Heart left ventricle (tissue), 13 donors: ENCODE measurements around the gene ZNF287.

Source experiments
- POLR2A ChIP-seq, 2 donors: fragments of 450-650 bp; IDR thresholded peaks; one replicate each; pipeline ENCODE4 v1.6.1; 2017; ENCODE audit warnings: antibody characterized with exemption in 2 of 2, mild to moderate bottlenecking in 2 of 2, moderate library complexity in 2 of 2
- TF ChIP-seq, protein P1 (sequence below), 12 donors: fragments of 200-600 bp; sonication (generic) in 4 of 12; IDR thresholded peaks; one replicate each; pipeline versions ENCODE4 v1.5.0 to v1.8.0; 2018 to 2022; ENCODE audit warnings: antibody characterized with exemption in 12 of 12, mild to moderate bottlenecking in 5 of 12
- donor health status: ischemic (EF 13 %, LVEDD 7.1; RV severe dilation, severe dysfunction).
- donor health status: DM: no; HTN: yes; CAD: no.
- donor health status: DM: no; HTN: no; CAD: no.
- donor health status: ischemic (EF 25% LVEDD 6.9; RV normal size, moderate dysfunction).
- donor health status: ischemic (EF 25% LVEDD 5.7; RV mildly dilated, moderate dysfunction).
- donor health status: ischemic (EF 35%, LVEDD 5.7; RV mildly dilated, moderate dysfunction).
- donor health status: nonischemic (EF 11% LVEDD 7.7; RV severe dilation, severe dysfunction).
- donor health status: DM: yes; HTN: yes; CAD: no.
- donor health status: PGD.
- donor health status: ischemic (EF 29% LVEDD 5.4; RV normal size, mild dysfunction).
- donor health status: nonischemic (EF 23%, LVEDD 6.1; RV moderate dilation, normal function).

- TF ChIP-seq, protein P1, sequence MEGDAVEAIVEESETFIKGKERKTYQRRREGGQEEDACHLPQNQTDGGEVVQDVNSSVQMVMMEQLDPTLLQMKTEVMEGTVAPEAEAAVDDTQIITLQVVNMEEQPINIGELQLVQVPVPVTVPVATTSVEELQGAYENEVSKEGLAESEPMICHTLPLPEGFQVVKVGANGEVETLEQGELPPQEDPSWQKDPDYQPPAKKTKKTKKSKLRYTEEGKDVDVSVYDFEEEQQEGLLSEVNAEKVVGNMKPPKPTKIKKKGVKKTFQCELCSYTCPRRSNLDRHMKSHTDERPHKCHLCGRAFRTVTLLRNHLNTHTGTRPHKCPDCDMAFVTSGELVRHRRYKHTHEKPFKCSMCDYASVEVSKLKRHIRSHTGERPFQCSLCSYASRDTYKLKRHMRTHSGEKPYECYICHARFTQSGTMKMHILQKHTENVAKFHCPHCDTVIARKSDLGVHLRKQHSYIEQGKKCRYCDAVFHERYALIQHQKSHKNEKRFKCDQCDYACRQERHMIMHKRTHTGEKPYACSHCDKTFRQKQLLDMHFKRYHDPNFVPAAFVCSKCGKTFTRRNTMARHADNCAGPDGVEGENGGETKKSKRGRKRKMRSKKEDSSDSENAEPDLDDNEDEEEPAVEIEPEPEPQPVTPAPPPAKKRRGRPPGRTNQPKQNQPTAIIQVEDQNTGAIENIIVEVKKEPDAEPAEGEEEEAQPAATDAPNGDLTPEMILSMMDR (IDR thresholded peaks at IDR 0.05), result no peak
- TF ChIP-seq POLR2A (IDR thresholded peaks at IDR 0.05), result no peak
These were observed 61.0 kb downstream of the ZNF287 start for GRCh38 chr17:16507918-16508533.
